ENCODE measurements around the gene GNG8. TPM values are rescaled to one million over a fixed set of nuclear protein-coding genes. Genes with fewer than 3 reads are reported as not detected.
A peak's percentile ranks its signal among the peaks of the same experiment; 100 is the strongest.

GNG8 gene
- total and polyA plus RNA-seq, 4 experiments from 2014 or later: not detected

DNA sequence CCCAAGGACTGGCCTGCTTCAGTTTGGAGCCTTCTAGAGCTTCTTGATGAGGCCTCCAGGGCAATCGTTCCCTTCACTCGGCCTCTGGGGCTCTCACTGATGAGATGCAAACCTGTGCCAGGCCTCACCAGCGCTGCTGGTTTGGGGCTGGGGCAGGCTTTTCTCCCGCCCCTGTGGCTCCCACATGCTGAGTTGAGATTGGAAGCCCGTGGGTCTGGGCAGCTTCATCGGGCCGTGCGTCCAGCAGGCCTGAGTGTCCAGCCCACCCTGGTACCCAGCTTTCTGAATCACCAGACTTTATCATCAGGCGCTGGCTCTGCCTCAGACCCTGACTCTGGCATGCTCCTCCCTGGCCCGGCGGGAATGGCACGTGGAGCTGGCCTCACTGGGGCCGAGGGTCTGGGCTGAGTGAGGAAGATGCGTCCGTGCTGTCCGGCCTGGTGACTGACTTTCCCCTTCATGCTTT is 30.6 kb downstream of the GNG8 start:
- DNase-seq: peak in 1 of 5 donors; percentile 29
- Mint-ChIP-seq H3K9me3 (peaks cover 0 to 2% (median 0%) of the 10 kb centered on the region in 8 donors), H3K27me3 (peaks cover 0 to 4% of the 10 kb centered on the region in 2 donors), H3K27ac (peak overlapping the region in 3 of 7 donors; percentile 22 to 65 (median 52)), H3K4me1 (peaks cover 19 to 74% (median 50%) of the 10 kb centered on the region in 4 donors), H3K4me3 (peak overlapping the region in 2 of 8 donors; percentile 30 to 52), H3K36me3 (peaks cover 31 to 63% of the 10 kb centered on the region in 2 donors)
- Histone ChIP-seq H3K4me3 (ENCODE audit: low read length in 2 of 2) (no peak overlapping the region), H3K9me3 (ENCODE audit: control insufficient read depth in 1 of 2, low read length in 2 of 2) (no peaks in the 10 kb centered on the region), H3K27ac (ENCODE audit: low read depth, low read length) (no peak overlapping the region), H3K36me3 (ENCODE audit: insufficient read depth, low read length) (peaks cover 49% of the 10 kb centered on the region), H3K27me3 (ENCODE audit: insufficient read depth, low read length) (no peaks in the 10 kb centered on the region), H3K4me1 (ENCODE audit: insufficient read depth, low read length) (peaks cover 44% of the 10 kb centered on the region)
- CTCF ChIA-PET (ENCODE audit: partially characterized antibody): interaction anchor here (0.8 to 4.2 kb wide), 3 partner anchors 10 to 99 kb away, joined by 3 to 16 read pairs (median 4); partner anchors contain the start of gene DACT3
- intact Hi-C loops (cut with micrococcal nuclease): no loop called here
- POLR2A ChIA-PET (ENCODE audit: partially characterized antibody): interaction anchor here (8.3 kb wide), 1 partner anchor 9 kb away, joined by 301 read pairs; no protein-coding TSS in a partner anchor

DNA sequence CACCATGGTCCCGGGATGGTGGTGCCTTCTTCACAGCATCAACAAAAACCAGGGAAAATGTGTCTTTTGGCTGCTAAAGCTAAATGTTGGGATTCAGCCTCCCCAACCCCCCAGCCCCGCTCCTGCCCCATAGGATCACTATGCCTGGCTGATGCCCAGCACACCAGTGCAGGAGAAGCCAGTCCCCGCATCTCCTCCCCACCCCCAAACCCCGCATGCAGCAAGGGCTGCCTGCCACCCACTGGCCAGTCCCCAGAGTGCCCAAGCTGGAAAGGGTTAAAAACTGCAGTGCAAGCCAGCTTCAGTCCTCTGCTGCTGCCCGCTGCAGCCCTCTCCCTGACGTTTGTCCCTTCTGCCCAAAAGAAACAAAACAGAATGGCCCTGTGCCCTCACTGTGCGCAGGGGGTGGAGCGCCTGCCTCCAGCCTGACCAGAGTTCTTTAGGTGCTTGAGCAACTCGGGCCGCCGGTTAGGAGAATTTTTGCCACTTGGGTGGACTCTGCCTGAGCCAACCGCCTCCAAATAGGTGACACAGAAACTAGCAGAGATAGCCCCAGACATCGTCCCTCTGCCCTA is 31.1 kb downstream of the GNG8 start:
- no peak overlapping the region for H3K4me3 ChIP-seq (ENCODE audit: low read length in 2 of 2)
- peaks cover 46% of the 10 kb centered on the region for H3K36me3 ChIP-seq (ENCODE audit: insufficient read depth, low read length)
- Mint-ChIP-seq H3K36me3 (peaks cover 26 to 63% of the 10 kb centered on the region in 2 donors), H3K9me3 (peaks cover 0 to 2% (median 0%) of the 10 kb centered on the region in 8 donors), H3K4me3 (no peak overlapping the region), H3K27me3 (peaks cover 0 to 4% of the 10 kb centered on the region in 2 donors), H3K27ac (peak overlapping the region in 4 of 7 donors; percentile 23 to 65 (median 44)), H3K4me1 (peaks cover 17 to 74% (median 50%) of the 10 kb centered on the region in 4 donors)
- POLR2A ChIA-PET (ENCODE audit: partially characterized antibody): interaction anchor here (8.3 kb wide), 1 partner anchor 10 kb away, joined by 301 read pairs; no protein-coding TSS in a partner anchor
- peaks cover 45% of the 10 kb centered on the region for H3K4me1 ChIP-seq (ENCODE audit: insufficient read depth, low read length)
- H3K9me3 ChIP-seq (ENCODE audit: control insufficient read depth in 1 of 2, low read length in 2 of 2): no peaks in the 10 kb centered on the region
- intact Hi-C loops (cut with micrococcal nuclease): no loop called here
- H3K27me3 ChIP-seq (ENCODE audit: insufficient read depth, low read length): no peaks in the 10 kb centered on the region
- CTCF ChIA-PET (ENCODE audit: partially characterized antibody): interaction anchor here (4.2 kb wide), 1 partner anchor 57 kb away, joined by 16 read pairs; the partner anchor contains the start of gene DACT3
- H3K27ac ChIP-seq (ENCODE audit: low read depth, low read length): peak overlapping the region; percentile 97
- no peak for DNase-seq

DNA sequence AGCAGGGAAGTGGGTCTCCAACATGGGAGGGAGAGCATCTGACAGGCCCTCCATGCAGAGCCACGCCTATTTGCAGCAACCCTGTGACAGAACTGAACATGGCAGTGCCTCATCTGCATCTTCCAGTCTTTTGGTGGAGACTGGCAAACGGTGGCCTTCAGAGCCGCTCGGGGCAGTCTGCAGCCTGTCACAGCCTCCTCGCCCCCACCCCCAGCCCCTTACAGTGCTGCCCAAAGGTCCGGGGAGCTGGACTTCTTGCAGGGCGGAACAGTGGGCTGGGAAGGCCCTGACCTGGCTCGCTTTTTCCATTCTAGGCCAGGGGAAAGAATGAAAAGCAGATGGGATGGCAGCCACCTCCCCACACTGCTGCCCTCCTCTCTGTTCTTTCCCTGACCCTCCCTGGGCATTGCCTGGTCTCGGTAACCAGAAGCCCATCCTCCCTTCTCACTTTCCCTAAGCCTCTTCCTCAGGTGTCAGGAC is 32.2 kb downstream of the GNG8 start:
- peaks cover 12 to 65% (median 45%) of the 10 kb centered on the region in 4 donors for H3K4me1 Mint-ChIP-seq
- no peak for DNase-seq
- Histone ChIP-seq H3K27me3 (ENCODE audit: insufficient read depth, low read length) (no peaks in the 10 kb centered on the region), H3K36me3 (ENCODE audit: insufficient read depth, low read length) (peaks cover 35% of the 10 kb centered on the region), H3K27ac (ENCODE audit: low read depth, low read length) (peak overlapping the region; percentile 97), H3K4me3 (ENCODE audit: low read length in 2 of 2) (no peak overlapping the region), H3K9me3 (ENCODE audit: control insufficient read depth in 1 of 2, low read length in 2 of 2) (no peaks in the 10 kb centered on the region), H3K4me1 (ENCODE audit: insufficient read depth, low read length) (peaks cover 36% of the 10 kb centered on the region)
- peak overlapping the region; percentile 96 to 99 (median 99) for H3K4me3 Mint-ChIP-seq
- CTCF ChIA-PET (ENCODE audit: partially characterized antibody): interaction anchor here (1.2 to 7.0 kb wide), 2 partner anchors 8 to 59 kb away, joined by 4 to 77 read pairs; no protein-coding TSS in a partner anchor
- peaks cover 16 to 53% of the 10 kb centered on the region in 2 donors for H3K36me3 Mint-ChIP-seq
- intact Hi-C loops (cut with micrococcal nuclease): no loop called here
- POLR2A ChIA-PET (ENCODE audit: partially characterized antibody): interaction anchor here (0.8 to 8.3 kb wide), 2 partner anchors 11 to 88 kb away, joined by 3 to 301 read pairs; no protein-coding TSS in a partner anchor
- H3K27ac Mint-ChIP-seq: peak overlapping the region; percentile 94 to 100 (median 95)
- peaks cover 0 to 4% of the 10 kb centered on the region in 2 donors for H3K27me3 Mint-ChIP-seq
- peaks cover 0 to 3% (median 0%) of the 10 kb centered on the region in 8 donors for H3K9me3 Mint-ChIP-seq

DNA sequence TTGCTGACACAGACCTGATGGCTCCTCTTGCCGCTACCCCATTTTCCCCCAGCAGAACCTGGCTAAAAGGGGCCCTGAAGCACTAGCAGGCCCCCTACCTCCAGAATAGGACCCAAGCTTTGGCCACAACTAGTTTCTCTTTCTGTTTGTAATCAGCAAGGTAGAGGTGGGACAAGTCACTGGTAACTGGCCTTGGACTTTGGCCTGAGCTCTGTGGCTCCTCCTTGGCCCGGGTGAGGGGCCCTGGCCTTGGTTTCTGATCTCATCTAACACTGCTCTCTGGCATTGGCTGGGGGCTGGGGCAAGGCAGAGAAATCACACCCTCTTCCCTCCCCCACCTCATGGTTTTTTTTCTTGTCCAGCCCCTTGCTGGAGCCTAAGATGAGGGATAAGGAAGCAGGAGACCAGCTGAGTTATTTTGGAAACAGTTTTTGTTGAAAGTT is 32.8 kb downstream of the GNG8 start:
- Mint-ChIP-seq H3K4me3 (peak overlapping the region; percentile 96 to 99 (median 99)), H3K4me1 (peaks cover 12 to 62% (median 43%) of the 10 kb centered on the region in 4 donors), H3K36me3 (peaks cover 12 to 49% of the 10 kb centered on the region in 2 donors), H3K27me3 (peaks cover 0 to 4% of the 10 kb centered on the region in 2 donors), H3K27ac (peak overlapping the region; percentile 94 to 100 (median 95)), H3K9me3 (peaks cover 0 to 8% (median 4%) of the 10 kb centered on the region in 8 donors)
- intact Hi-C loops (cut with micrococcal nuclease): no loop called here
- H3K27me3 ChIP-seq (ENCODE audit: insufficient read depth, low read length): no peaks in the 10 kb centered on the region
- H3K9me3 ChIP-seq (ENCODE audit: control insufficient read depth in 1 of 2, low read length in 2 of 2): peaks cover 0 to under 1% of the 10 kb centered on the region in 2 donors
- ChIA-PET CTCF (ENCODE audit: partially characterized antibody) (interaction anchor here (1.2 to 7.0 kb wide), 3 partner anchors 9 to 59 kb away, joined by 3 to 77 read pairs (median 4); no protein-coding TSS in a partner anchor), POLR2A (ENCODE audit: partially characterized antibody) (interaction anchor here (0.8 to 8.3 kb wide), 2 partner anchors 12 to 87 kb away, joined by 3 to 301 read pairs; no protein-coding TSS in a partner anchor)
- H3K4me1 ChIP-seq (ENCODE audit: insufficient read depth, low read length): peaks cover 36% of the 10 kb centered on the region
- peak overlapping the region; percentile 97 for H3K27ac ChIP-seq (ENCODE audit: low read depth, low read length)
- H3K36me3 ChIP-seq (ENCODE audit: insufficient read depth, low read length): peaks cover 29% of the 10 kb centered on the region
- no peak for DNase-seq
- H3K4me3 ChIP-seq (ENCODE audit: low read length in 2 of 2): peak overlapping the region; percentile 79 to 95

DNA sequence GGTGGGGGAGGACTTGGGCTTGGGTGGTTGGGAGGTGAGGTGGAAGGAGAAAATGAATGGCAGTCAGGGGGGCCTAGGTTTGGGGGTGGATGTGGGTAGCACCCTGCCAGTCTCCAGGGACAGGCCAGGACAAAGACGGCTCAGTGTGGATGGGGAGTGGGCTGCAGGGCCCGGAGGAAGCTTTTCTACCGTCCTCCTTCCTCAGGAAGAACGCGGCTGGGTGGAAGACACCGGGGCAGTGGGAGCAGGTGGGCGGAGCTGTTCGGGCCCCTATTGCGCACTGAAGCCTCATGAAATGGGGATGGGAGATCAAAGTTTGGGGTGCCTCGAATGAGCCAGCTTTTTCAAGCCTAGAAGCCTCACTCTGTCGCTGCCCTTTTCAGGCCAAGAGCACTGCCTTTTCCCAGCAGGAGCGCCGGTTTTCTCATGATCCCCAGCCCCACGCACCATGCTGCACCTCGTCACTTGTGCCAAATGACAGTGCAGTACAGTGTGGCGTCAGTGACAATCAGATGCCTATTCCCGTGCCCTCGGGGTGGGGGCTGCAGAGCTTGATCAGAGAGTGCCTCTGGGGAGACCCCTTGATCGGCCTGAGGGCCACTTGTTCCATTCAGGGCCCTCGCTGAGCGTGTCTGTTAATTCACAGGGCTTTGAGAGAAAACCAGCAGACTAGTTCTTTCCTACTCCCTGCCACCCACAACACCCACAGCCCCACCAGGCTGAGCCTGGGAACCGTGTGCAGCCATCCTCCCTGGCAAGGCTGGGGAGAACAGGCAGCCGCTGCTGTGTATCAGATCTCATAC is 33.4 kb downstream of the GNG8 start:
- Mint-ChIP-seq H3K4me1 (peaks cover 12 to 56% (median 38%) of the 10 kb centered on the region in 4 donors), H3K4me3 (peak overlapping the region; percentile 96 to 99 (median 99)), H3K27me3 (peaks cover 0 to 4% of the 10 kb centered on the region in 2 donors), H3K36me3 (peaks cover 6 to 43% of the 10 kb centered on the region in 2 donors), H3K9me3 (peaks cover 0 to 11% (median 8%) of the 10 kb centered on the region in 8 donors), H3K27ac (peak overlapping the region; percentile 94 to 100 (median 95))
- CTCF ChIA-PET (ENCODE audit: partially characterized antibody): interaction anchor here (0.9 to 7.0 kb wide), 6 partner anchors 9 to 80 kb away, joined by 3 to 77 read pairs (median 4); partner anchors contain the start of gene DACT3
- peak overlapping the region; percentile 97 for H3K27ac ChIP-seq (ENCODE audit: low read depth, low read length)
- H3K9me3 ChIP-seq (ENCODE audit: control insufficient read depth in 1 of 2, low read length in 2 of 2): peaks cover 0 to 4% of the 10 kb centered on the region in 2 donors
- intact Hi-C loops (cut with micrococcal nuclease): no loop called here
- peak overlapping the region; percentile 79 to 95 for H3K4me3 ChIP-seq (ENCODE audit: low read length in 2 of 2)
- no peaks in the 10 kb centered on the region for H3K27me3 ChIP-seq (ENCODE audit: insufficient read depth, low read length)
- POLR2A ChIA-PET (ENCODE audit: partially characterized antibody): interaction anchor here (0.9 to 8.3 kb wide), 6 partner anchors 12 to 700 kb away, joined by 3 to 301 read pairs (median 4); partner anchors contain the start of genes AP2S1, DACT3, MYPOP and PRKD2
- H3K36me3 ChIP-seq (ENCODE audit: insufficient read depth, low read length): peaks cover 23% of the 10 kb centered on the region
- DNase-seq: peak in 2 of 5 donors; percentile 20 to 66
- H3K4me1 ChIP-seq (ENCODE audit: insufficient read depth, low read length): peaks cover 36% of the 10 kb centered on the region

All from CD4-positive, alpha-beta memory T cell (primary cell).